ENCODE data around the gene KRT40. TPM values are rescaled to one million over a fixed set of nuclear protein-coding genes. Genes with fewer than 3 reads are reported as not detected.

KRT40 gene
- polyA plus RNA-seq, 3 donors: not detected

GRCh38 chr17:40980596-40980995 is 3.5 kb downstream of the KRT40 start:
- Histone ChIP-seq H3K27ac (ENCODE audit: low read depth in 1 of 2, low read length in 2 of 2) (no peak overlapping the region), H3K4me1 (ENCODE audit: control insufficient read depth in 1 of 2, insufficient read depth in 2 of 2, low read length in 2 of 2) (no peaks in the 10 kb centered on the region), H3K36me3 (replicated peaks in 1 of 2; ENCODE audit: control insufficient read depth in 1 of 2, insufficient read depth in 2 of 2, low read length in 2 of 2) (no peaks in the 10 kb centered on the region), H3K4me2 (replicated peaks; ENCODE audit: extremely low read depth, low read length, poor library complexity, severe bottlenecking) (no peak overlapping the region), H3K79me2 (ENCODE audit: insufficient read depth, low read length) (no peaks in the 10 kb centered on the region), H3K9me3 (replicated peaks in 1 of 2; ENCODE audit: control insufficient read depth in 1 of 2, insufficient read depth in 1 of 2, low read length in 2 of 2) (no peaks in the 10 kb centered on the region), H3K9ac (ENCODE audit: insufficient read depth, low read length, poor library complexity, severe bottlenecking) (no peak overlapping the region), H2AFZ (ENCODE audit: insufficient read depth, low read depth, low read length, poor library complexity, severe bottlenecking) (no peak overlapping the region), H3K4me3 (replicated peaks in 1 of 3; ENCODE audit: low read depth in 2 of 3, low read length in 3 of 3) (no peak overlapping the region), H4K20me1 (ENCODE audit: insufficient read depth, low read length) (no peaks in the 10 kb centered on the region), H3K27me3 (ENCODE audit: control insufficient read depth in 2 of 2, insufficient read depth in 2 of 2, low read length in 2 of 2) (peaks cover 2 to 4% of the 10 kb centered on the region in 2 donors)
- no peak overlapping the region for H3K27ac Mint-ChIP-seq
- no peaks in the 10 kb centered on the region for H3K36me3 Mint-ChIP-seq
- intact Hi-C loops (cut with micrococcal nuclease): no loop called here
- peaks cover 7 to 13% (median 11%) of the 10 kb centered on the region in 3 donors for H3K27me3 Mint-ChIP-seq (ENCODE audit: low read depth in 3 of 3)
- 86% methylated on average over 8 of the region's 8 CpGs for WGBS (ENCODE audit: insufficient coverage)
- DNase-seq: no peak
- H3K4me3 Mint-ChIP-seq: no peak overlapping the region
- TF ChIP-seq CTCF (IDR thresholded peaks at IDR 0.05): no peak
- no peaks in the 10 kb centered on the region for H3K9me3 Mint-ChIP-seq
- no peaks in the 10 kb centered on the region for H3K4me1 Mint-ChIP-seq

GRCh38 chr17:40980117-40980516 is 4.0 kb downstream of the KRT40 start:
- H3K4me2 ChIP-seq (replicated peaks; ENCODE audit: extremely low read depth, low read length, poor library complexity, severe bottlenecking): no peak overlapping the region

More at GRCh38 chr17:40980117-40980516, 4.0 kb downstream of the KRT40 start:
- H3K27ac ChIP-seq (ENCODE audit: low read depth in 1 of 2, low read length in 2 of 2): no peak overlapping the region
- intact Hi-C loops (cut with micrococcal nuclease): no loop called here
- H3K4me1 ChIP-seq (ENCODE audit: control insufficient read depth in 1 of 2, insufficient read depth in 2 of 2, low read length in 2 of 2): no peaks in the 10 kb centered on the region
- no peak overlapping the region for H3K9ac ChIP-seq (ENCODE audit: insufficient read depth, low read length, poor library complexity, severe bottlenecking)
- no peaks in the 10 kb centered on the region for H3K36me3 Mint-ChIP-seq
- DNase-seq: no peak
- no peak overlapping the region for H3K27ac Mint-ChIP-seq
- no peaks in the 10 kb centered on the region for H3K79me2 ChIP-seq (ENCODE audit: insufficient read depth, low read length)
- H3K4me1 Mint-ChIP-seq: no peaks in the 10 kb centered on the region
- H3K4me3 ChIP-seq (replicated peaks in 1 of 3; ENCODE audit: low read depth in 2 of 3, low read length in 3 of 3): no peak overlapping the region
- no peaks in the 10 kb centered on the region for H4K20me1 ChIP-seq (ENCODE audit: insufficient read depth, low read length)
- H3K36me3 ChIP-seq (replicated peaks in 1 of 2; ENCODE audit: control insufficient read depth in 1 of 2, insufficient read depth in 2 of 2, low read length in 2 of 2): no peaks in the 10 kb centered on the region
- TF ChIP-seq CTCF (IDR thresholded peaks at IDR 0.05): no peak
- no peak overlapping the region for H2AFZ ChIP-seq (ENCODE audit: insufficient read depth, low read depth, low read length, poor library complexity, severe bottlenecking)
- no peaks in the 10 kb centered on the region for H3K9me3 ChIP-seq (replicated peaks in 1 of 2; ENCODE audit: control insufficient read depth in 1 of 2, insufficient read depth in 1 of 2, low read length in 2 of 2)
- peaks cover 6 to 15% (median 13%) of the 10 kb centered on the region in 3 donors for H3K27me3 Mint-ChIP-seq (ENCODE audit: low read depth in 3 of 3)
- no peak overlapping the region for H3K4me3 Mint-ChIP-seq
- no peaks in the 10 kb centered on the region for H3K9me3 Mint-ChIP-seq
- 100% methylated on average over 3 of the region's 3 CpGs for WGBS (ENCODE audit: insufficient coverage)
- peaks cover 0 to 4% of the 10 kb centered on the region in 2 donors for H3K27me3 ChIP-seq (ENCODE audit: control insufficient read depth in 2 of 2, insufficient read depth in 2 of 2, low read length in 2 of 2)
